PC-9 (cell line): ENCODE measurements around the gene GLMN. TPM values are rescaled to one million over a fixed set of nuclear protein-coding genes. Genes with fewer than 3 reads are reported as not detected.
A peak's percentile ranks its signal among the peaks of the same experiment; 100 is the strongest.
"Not testable (repeated sequence)": the region's sequence is repeated elsewhere in the genome, so short reads cannot be mapped to it uniquely, and the experiment has no call there.

Experiments used
- BruUV-seq: library from RNA; stranded (reverse); fragments of 400-500 nt; replicated peaks from 2 replicates; lab custom pipeline; 2021; lab: Mats Ljungman, UMichigan
- CTCF ChIA-PET: fragments of 300-600 bp; sonication (Branson Sonifier 250); formaldehyde crosslinking; loops from one replicate; lab custom pipeline; 2022; ENCODE audit warnings: antibody characterized with exemption; lab: Charles Lee
- POLR2A ChIA-PET: fragments of 300-600 bp; sonication (Branson Sonifier 250); formaldehyde crosslinking; loops from one replicate; lab custom pipeline; 2022; ENCODE audit warnings: antibody characterized with exemption; ENCODE audit not compliant: unreplicated experiment; lab: Charles Lee
- DNase-seq, 2 experiments: peaks; one replicate each; pipeline versions ENCODE4 v3.0.0 to v3.0.0-alpha.2; 2015 to 2022; ENCODE audit warnings: mixed read lengths in 1 of 2
- H2AFZ ChIP-seq: fragments of 200-600 bp; sonication (generic); 2 replicates; pipeline ENCODE4 v1.8.1; 2017; ENCODE audit warnings: antibody characterized with exemption
- H3F3A ChIP-seq: fragments of 200-600 bp; sonication (generic); 2 replicates; pipeline ENCODE4 v1.8.1; 2017; ENCODE audit warnings: antibody characterized with exemption, mild to moderate bottlenecking, low read depth; ENCODE audit not compliant: insufficient read depth
- H3K27ac ChIP-seq: fragments of 200-600 bp; sonication (generic); 2 replicates; pipeline ENCODE4 v1.6.1; 2016; ENCODE audit warnings: mixed run types
- H3K27me3 ChIP-seq: fragments of 200-600 bp; sonication (generic); 2 replicates; pipeline ENCODE4 v1.6.1; 2016; ENCODE audit warnings: low read depth, mixed run types; ENCODE audit not compliant: insufficient read depth
- H3K36me3 ChIP-seq: fragments of 200-600 bp; sonication (generic); 2 replicates; pipeline ENCODE4 v1.6.1; 2016; ENCODE audit warnings: low read depth, mixed run types
- H3K4me1 ChIP-seq: fragments of 200-600 bp; sonication (generic); replicated peaks from 2 replicates; pipeline ENCODE4 v1.6.1; 2016; ENCODE audit warnings: mixed run types; ENCODE audit not compliant: insufficient read depth
- H3K4me2 ChIP-seq: fragments of 200-600 bp; sonication (generic); 2 replicates; pipeline ENCODE4 v1.6.1; 2017; ENCODE audit warnings: mixed run types
- H3K4me3 ChIP-seq: fragments of 200-600 bp; sonication (generic); 2 replicates; pipeline ENCODE4 v1.6.1; 2016; ENCODE audit warnings: mixed run types
- H3K79me2 ChIP-seq: fragments of 200-600 bp; sonication (generic); 2 replicates; pipeline ENCODE4 v1.6.1; 2017; ENCODE audit warnings: low read depth, mixed run types
- H3K9me2 ChIP-seq: fragments of 200-600 bp; sonication (generic); 2 replicates; pipeline ENCODE4 v1.8.1; 2017; ENCODE audit warnings: mild to moderate bottlenecking; ENCODE audit not compliant: insufficient read depth
- H3K9me3 ChIP-seq: fragments of 200-600 bp; sonication (generic); 2 replicates; pipeline ENCODE4 v1.8.1; 2016; ENCODE audit warnings: low read depth; ENCODE audit not compliant: insufficient read depth
- H4K20me1 ChIP-seq: fragments of 200-600 bp; sonication (generic); 2 replicates; pipeline ENCODE4 v1.8.1; 2017; ENCODE audit not compliant: insufficient read depth
- CTCF ChIP-seq: fragments of 200-600 bp; sonication (generic); conservative IDR thresholded peaks from 2 replicates; pipeline ENCODE4 v1.6.1; 2017; ENCODE audit warnings: mixed run types, antibody characterized with exemption, mild to moderate bottlenecking, moderate library complexity
- EZH2 ChIP-seq: fragments of 200-600 bp; sonication (generic); IDR thresholded peaks from 2 replicates; pipeline ENCODE4 v1.8.0; 2017; ENCODE audit warnings: antibody characterized with exemption, low read depth
- intact Hi-C: fragments of 100-400 bp; cut with micrococcal nuclease; formaldehyde crosslinking; loops from one replicate; pipeline ENCODE4 v1.10.0; 2022; ENCODE audit not compliant: unreplicated experiment
- total RNA-seq: library from RNA; stranded (reverse); gene quantifications from 2 replicates; pipeline ENCODE4 v1.2.3, GENCODE V29; 2021

Gene GLMN
- total RNA-seq, 1 experiment from 2014 or later = 7.4 TPM

GRCh38 chr1:92262516-92262915 lies 36.3 kb downstream of the GLMN start:
- no peaks in the 10 kb centered on the region for H3K9me3 ChIP-seq
- no peaks in the 10 kb centered on the region for H3K79me2 ChIP-seq
- H3K9me2 ChIP-seq = no peaks in the 10 kb centered on the region
- no TSS peak for BruUV-seq
- ChIA-PET CTCF (no interaction called here), POLR2A (no interaction called here)
- H2AFZ ChIP-seq = no peak overlapping the region
- H3K4me1 ChIP-seq = no peaks in the 10 kb centered on the region
- H4K20me1 ChIP-seq = no peaks in the 10 kb centered on the region
- intact Hi-C loops = no loop called here
- H3K4me3 ChIP-seq = no peak overlapping the region
- no peak for TF ChIP-seq CTCF
- TF ChIP-seq EZH2 = no peak
- H3K36me3 ChIP-seq = peaks cover 9% of the 10 kb centered on the region; the same call in 1 of the 2 replicates
- DNase-seq = peak in 1 of 2 experiments; percentile 35
- H3K27me3 ChIP-seq = no peaks in the 10 kb centered on the region
- no peak overlapping the region for H3K4me2 ChIP-seq
- no peak overlapping the region for H3K27ac ChIP-seq
- H3F3A ChIP-seq = no peaks in the 10 kb centered on the region

GRCh38 chr1:92259350-92259749 lies 39.4 kb downstream of the GLMN start:
- no peaks in the 10 kb centered on the region for H4K20me1 ChIP-seq
- H3K27me3 ChIP-seq = no peaks in the 10 kb centered on the region
- no peaks in the 10 kb centered on the region; the same call in 1 of the 2 replicates for H3K9me3 ChIP-seq
- intact Hi-C loops = no loop called here
- no peaks in the 10 kb centered on the region for H3K79me2 ChIP-seq
- BruUV-seq = no TSS peak
- no peak overlapping the region for H3K27ac ChIP-seq
- CTCF ChIA-PET = no interaction called here
- H3K36me3 ChIP-seq = peaks cover 3% of the 10 kb centered on the region; the same call in 1 of the 2 replicates
- POLR2A ChIA-PET = no interaction called here
- H3F3A ChIP-seq = no peaks in the 10 kb centered on the region
- no peaks in the 10 kb centered on the region for H3K4me1 ChIP-seq
- TF ChIP-seq CTCF = no peak
- no peak for TF ChIP-seq EZH2
- no peaks in the 10 kb centered on the region for H3K9me2 ChIP-seq
- no peak overlapping the region for H3K4me2 ChIP-seq
- peak in 1 of 2 experiments; percentile 25 for DNase-seq
- no peak overlapping the region for H2AFZ ChIP-seq
- no peak overlapping the region for H3K4me3 ChIP-seq

- H3K9me3 ChIP-seq, intact Hi-C loops, H3K9me2 ChIP-seq, H2AFZ ChIP-seq, H3K79me2 ChIP-seq, POLR2A ChIA-PET, H3F3A ChIP-seq, DNase-seq, H3K27ac ChIP-seq, H3K4me2 ChIP-seq, H3K4me1 ChIP-seq, H3K27me3 ChIP-seq, H3K36me3 ChIP-seq, H4K20me1 ChIP-seq, BruUV-seq, H3K4me3 ChIP-seq, CTCF ChIA-PET: not testable (repeated sequence)
These were observed 44.1 kb downstream of the GLMN start for GRCh38 chr1:92254714-92255113.

- Histone ChIP-seq H3F3A (no peaks in the 10 kb centered on the region; the same call in 1 of the 2 replicates), H3K36me3 (no peaks in the 10 kb centered on the region), H3K9me2 (no peaks in the 10 kb centered on the region), H3K27ac (no peak overlapping the region), H3K27me3 (no peaks in the 10 kb centered on the region), H4K20me1 (no peaks in the 10 kb centered on the region), H3K9me3 (no peaks in the 10 kb centered on the region), H3K4me1 (no peaks in the 10 kb centered on the region), H2AFZ (no peak overlapping the region), H3K4me3 (no peak overlapping the region), H3K79me2 (no peaks in the 10 kb centered on the region), H3K4me2 (no peak overlapping the region)
- no TSS peak for BruUV-seq
- DNase-seq = no peak
- POLR2A ChIA-PET = no interaction called here
- TF ChIP-seq CTCF (no peak), EZH2 (no peak)
- intact Hi-C loops = no loop called here
- CTCF ChIA-PET = no interaction called here
These were observed 54.4 kb downstream of the GLMN start for GRCh38 chr1:92244376-92244775.
